Gastroesophageal sphincter (tissue), 4 donors: ENCODE results near the gene CPVL. TPM values are rescaled to one million over a fixed set of nuclear protein-coding genes. Genes with fewer than 3 reads are reported as not detected.

Experiments used
- ATAC-seq: fragments of 150-250 bp; one replicate; pipeline ENCODE4 v1.9.1; 2016; ENCODE audit warnings: mild to moderate bottlenecking, moderate library complexity
- H3K27ac ChIP-seq, 4 donors: fragments of 200-600 bp; sonication (generic) in 3 of 4; 1 replicate in 3 of 4; 2 replicates in 1 of 4; pipeline ENCODE4 v1.5.1; 2016 to 2019
- H3K27me3 ChIP-seq: fragments of 200-600 bp; sonication (generic); one replicate; pipeline ENCODE4 v1.5.1; 2019
- H3K36me3 ChIP-seq, 2 donors: fragments of 200-600 bp; sonication (generic); one replicate each; pipeline ENCODE4 v1.5.1; 2019; ENCODE audit warnings: control low read depth in 1 of 2
- H3K4me1 ChIP-seq, 3 donors: fragments of 200-600 bp; sonication (generic); 1 replicate in 2 of 3; 2 replicates in 1 of 3; pipeline ENCODE4 v1.5.1; 2016 to 2019; ENCODE audit warnings: control low read depth in 2 of 3
- H3K4me3 ChIP-seq, 2 donors: fragments of 200-600 bp; sonication (generic); one replicate each; pipeline ENCODE4 v1.5.1; 2019; ENCODE audit warnings: mild to moderate bottlenecking in 1 of 2, moderate library complexity in 1 of 2
- H3K9me3 ChIP-seq, 3 donors: fragments of 200-600 bp; sonication (generic); one replicate each; pipeline ENCODE4 v1.5.1; 2017 to 2019; ENCODE audit warnings: control low read depth in 2 of 3
- EP300 ChIP-seq: sonication (generic); formaldehyde crosslinking; IDR thresholded peaks from one replicate; pipeline ENCODE4 v1.6.1; 2017; ENCODE audit warnings: antibody characterized with exemption, mild to moderate bottlenecking
- POLR2A ChIP-seq, 2 donors: fragments of 450-650 bp; IDR thresholded peaks; one replicate each; pipeline ENCODE4 v1.6.1; 2017; ENCODE audit warnings: antibody characterized with exemption in 2 of 2, mild to moderate bottlenecking in 2 of 2, moderate library complexity in 1 of 2
- POLR2AphosphoS5 ChIP-seq: sonication (generic); formaldehyde crosslinking; IDR thresholded peaks from one replicate; pipeline ENCODE4 v1.6.1; 2017; ENCODE audit warnings: antibody characterized with exemption
- WGBS, 2 donors: methylation state at CpG; one replicate each; pipeline ENCODE4 v1.1.5; 2018; ENCODE audit warnings: low coverage in 1 of 2; 5-methylcytosine and 5-hydroxymethylcytosine counted together
- total RNA-seq, 4 donors: library from RNA; depleted of rRNA; stranded (reverse); fragments of >200 nt; gene quantifications; one replicate each; pipeline ENCODE4 v1.1.0, GENCODE V29; 2016
- TF ChIP-seq, protein P1 (sequence below), 4 experiments: fragments of 200-600 bp in 2 of 4; fragments of 450-650 bp in 2 of 4; sonication (generic) in 1 of 4; IDR thresholded peaks; one replicate each; pipeline ENCODE4 v1.5.1; 2017 to 2019; ENCODE audit warnings: antibody characterized with exemption in 4 of 4, mild to moderate bottlenecking in 2 of 4, moderate library complexity in 2 of 4

CPVL gene
- total RNA-seq, 4 donors from 2014 or later, result 4.8 to 24.6 (median 15.1) TPM

DNA sequence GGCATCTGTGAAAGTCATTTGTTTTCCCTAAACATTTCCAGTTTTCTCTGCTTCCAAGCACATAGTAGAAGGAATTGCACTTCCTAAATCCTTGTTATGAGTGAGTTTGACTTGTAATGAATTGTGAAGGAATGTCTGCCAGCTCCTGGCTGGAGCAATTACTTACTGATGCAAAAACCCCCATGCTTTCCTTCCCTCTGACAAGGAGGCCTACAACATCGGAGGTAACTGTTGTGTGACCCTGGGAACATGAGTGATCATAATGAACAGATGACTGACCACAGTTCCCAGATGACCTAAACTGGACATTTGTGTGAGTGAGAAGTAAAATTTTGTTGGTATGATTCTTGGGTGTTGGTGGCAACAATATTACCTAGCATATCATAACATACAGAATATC lies 21.4 kb upstream of the CPVL start:
- no peak for ATAC-seq
- WGBS, 2 donors, result 71% methylated on average over 1 of the region's 1 CpG; no CpG with 5 or more reads in 1 of the 2 donors

DNA sequence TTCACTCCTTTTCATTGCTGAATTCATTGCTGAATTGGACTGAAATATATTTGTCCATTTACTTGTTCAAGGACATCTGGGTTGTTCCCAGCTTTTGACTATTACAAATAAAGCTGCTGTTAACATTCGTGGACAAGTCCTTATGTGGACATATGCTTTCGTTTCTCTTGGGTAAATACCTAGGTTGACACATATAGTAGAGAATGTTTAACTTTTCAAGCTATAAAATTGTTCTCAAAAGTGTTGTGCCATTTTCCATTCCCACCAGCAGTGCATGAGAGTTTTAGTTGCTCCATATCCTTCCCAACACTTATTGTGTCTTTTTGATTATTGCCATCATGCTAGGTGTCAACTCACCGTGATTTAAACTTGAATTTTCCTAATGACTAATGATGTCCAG lies 17.5 kb upstream of the CPVL start:
- Histone ChIP-seq H3K27ac (no peak overlapping the region), H3K27me3 (peaks cover 18% of the 10 kb centered on the region), H3K4me1 (no peaks in the 10 kb centered on the region), H3K36me3 (no peaks in the 10 kb centered on the region), H3K4me3 (no peak overlapping the region), H3K9me3 (peaks cover 0 to 5% (median 0%) of the 10 kb centered on the region in 3 donors)
- ATAC-seq, result no peak
- WGBS, 2 donors, result 45 to 57% methylated on average over 3 of the region's 3 CpGs
- TF ChIP-seq POLR2AphosphoS5 (no peak), EP300 (no peak), POLR2A (IDR thresholded peaks at IDR 0.05) (no peak)
- TF ChIP-seq, protein P1, sequence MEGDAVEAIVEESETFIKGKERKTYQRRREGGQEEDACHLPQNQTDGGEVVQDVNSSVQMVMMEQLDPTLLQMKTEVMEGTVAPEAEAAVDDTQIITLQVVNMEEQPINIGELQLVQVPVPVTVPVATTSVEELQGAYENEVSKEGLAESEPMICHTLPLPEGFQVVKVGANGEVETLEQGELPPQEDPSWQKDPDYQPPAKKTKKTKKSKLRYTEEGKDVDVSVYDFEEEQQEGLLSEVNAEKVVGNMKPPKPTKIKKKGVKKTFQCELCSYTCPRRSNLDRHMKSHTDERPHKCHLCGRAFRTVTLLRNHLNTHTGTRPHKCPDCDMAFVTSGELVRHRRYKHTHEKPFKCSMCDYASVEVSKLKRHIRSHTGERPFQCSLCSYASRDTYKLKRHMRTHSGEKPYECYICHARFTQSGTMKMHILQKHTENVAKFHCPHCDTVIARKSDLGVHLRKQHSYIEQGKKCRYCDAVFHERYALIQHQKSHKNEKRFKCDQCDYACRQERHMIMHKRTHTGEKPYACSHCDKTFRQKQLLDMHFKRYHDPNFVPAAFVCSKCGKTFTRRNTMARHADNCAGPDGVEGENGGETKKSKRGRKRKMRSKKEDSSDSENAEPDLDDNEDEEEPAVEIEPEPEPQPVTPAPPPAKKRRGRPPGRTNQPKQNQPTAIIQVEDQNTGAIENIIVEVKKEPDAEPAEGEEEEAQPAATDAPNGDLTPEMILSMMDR (IDR thresholded peaks at IDR 0.05), result no peak

More for the DNA sequence above, 21.4 kb upstream of the CPVL start:
- Histone ChIP-seq H3K4me1 (no peaks in the 10 kb centered on the region), H3K36me3 (no peaks in the 10 kb centered on the region), H3K27me3 (no peaks in the 10 kb centered on the region), H3K4me3 (no peak overlapping the region), H3K9me3 (peaks cover 0 to 5% (median 0%) of the 10 kb centered on the region in 3 donors), H3K27ac (no peak overlapping the region)
- TF ChIP-seq EP300 (no peak), POLR2AphosphoS5 (no peak), POLR2A (IDR thresholded peaks at IDR 0.05) (no peak)
- TF ChIP-seq, protein P1 (IDR thresholded peaks at IDR 0.05), result no peak

DNA sequence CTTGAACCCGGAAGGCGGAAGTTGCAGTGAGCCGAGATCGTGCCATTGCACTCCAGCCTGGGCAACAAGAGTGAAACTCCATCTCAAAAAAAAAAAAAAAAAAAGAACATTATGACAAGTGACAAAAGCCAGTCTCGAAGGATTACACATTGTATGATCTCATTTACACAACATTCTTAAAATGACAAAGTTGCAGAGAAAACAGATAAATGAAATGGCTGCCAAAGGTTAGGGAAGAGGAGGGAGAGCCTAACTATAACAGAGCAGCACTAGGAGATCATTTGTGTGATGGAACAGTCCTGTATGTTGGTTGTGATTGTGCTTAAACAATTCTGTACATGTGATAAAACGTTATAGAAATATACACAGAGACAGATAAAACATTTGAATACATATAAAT lies 16.2 kb upstream of the CPVL start:
- 18 to 65% methylated on average over 1 to 5 of the region's 6 CpGs for WGBS, 2 donors
- H3K27me3 ChIP-seq, result peaks cover 18% of the 10 kb centered on the region
- no peak overlapping the region for H3K27ac ChIP-seq
- H3K4me1 ChIP-seq, result no peaks in the 10 kb centered on the region
- H3K9me3 ChIP-seq, result peaks cover 0 to 5% (median 0%) of the 10 kb centered on the region in 3 donors
- no peak overlapping the region for H3K4me3 ChIP-seq
- no peaks in the 10 kb centered on the region for H3K36me3 ChIP-seq
- TF ChIP-seq POLR2A (IDR thresholded peaks at IDR 0.05), result no peak
- TF ChIP-seq EP300, result no peak
- ATAC-seq, result no peak

DNA sequence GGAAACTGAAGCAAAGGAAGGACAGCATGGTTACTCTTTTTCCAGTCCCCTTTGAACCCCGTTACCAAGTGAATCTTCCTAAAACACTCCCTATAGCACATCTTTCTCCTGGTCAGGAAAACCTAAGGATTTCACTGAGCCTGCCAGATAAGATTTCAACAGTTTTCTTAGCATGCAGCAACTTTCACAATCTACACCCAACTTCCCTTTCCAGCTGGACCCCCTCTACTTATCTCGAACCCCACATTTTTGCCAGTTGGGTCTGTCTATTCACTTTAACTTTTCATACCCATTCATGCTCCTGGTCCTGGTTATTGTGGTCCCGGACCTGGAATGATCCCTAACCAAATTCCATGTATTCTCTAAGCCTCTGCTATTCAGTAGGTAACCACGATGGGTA lies 14.9 kb upstream of the CPVL start:
- Histone ChIP-seq H3K36me3 (no peaks in the 10 kb centered on the region), H3K9me3 (peaks cover 0 to 5% (median 0%) of the 10 kb centered on the region in 3 donors), H3K27ac (no peak overlapping the region), H3K4me3 (no peak overlapping the region), H3K27me3 (peaks cover 24% of the 10 kb centered on the region), H3K4me1 (no peaks in the 10 kb centered on the region)
- TF ChIP-seq, protein P1 (IDR thresholded peaks at IDR 0.05), result no peak
- TF ChIP-seq POLR2A (IDR thresholded peaks at IDR 0.05) (no peak), EP300 (no peak), POLR2AphosphoS5 (no peak)
- 74 to 85% methylated on average over 4 of the region's 4 CpGs for WGBS, 2 donors
- ATAC-seq, result no peak

DNA sequence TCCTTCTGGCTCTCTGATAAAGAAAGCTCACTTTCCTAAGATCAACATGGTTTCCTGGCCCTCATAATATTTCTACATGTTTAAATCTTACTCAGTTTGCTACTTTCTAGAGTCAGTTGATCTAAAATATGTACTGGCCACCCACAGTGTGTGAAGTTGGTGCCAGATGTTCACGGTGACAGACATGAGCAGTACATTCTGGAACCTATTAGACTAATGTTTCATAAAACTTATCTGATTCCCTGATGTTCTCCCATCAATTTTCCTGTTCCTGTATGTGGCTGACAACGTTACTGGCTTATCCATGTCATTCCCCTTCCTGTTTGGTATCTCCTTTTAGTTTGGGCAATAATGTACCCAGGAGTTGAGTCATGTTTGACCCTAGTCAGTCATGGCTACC lies 13.7 kb upstream of the CPVL start:
- no peak for ATAC-seq
- H3K27me3 ChIP-seq, result peaks cover 24% of the 10 kb centered on the region
- TF ChIP-seq POLR2AphosphoS5 (no peak), EP300 (no peak), POLR2A (IDR thresholded peaks at IDR 0.05) (no peak)
- TF ChIP-seq, protein P1 (IDR thresholded peaks at IDR 0.05), result no peak
- 25% methylated on average over 2 of the region's 2 CpGs; no CpG with 5 or more reads in 1 of the 2 donors for WGBS, 2 donors
- H3K4me3 ChIP-seq, result no peak overlapping the region
- no peaks in the 10 kb centered on the region for H3K36me3 ChIP-seq
- no peak overlapping the region for H3K27ac ChIP-seq
- H3K4me1 ChIP-seq, result no peaks in the 10 kb centered on the region
- no peaks in the 10 kb centered on the region for H3K9me3 ChIP-seq
